Measurements from ENCODE around the gene ADCY9.

Gene ADCY9

DNA sequence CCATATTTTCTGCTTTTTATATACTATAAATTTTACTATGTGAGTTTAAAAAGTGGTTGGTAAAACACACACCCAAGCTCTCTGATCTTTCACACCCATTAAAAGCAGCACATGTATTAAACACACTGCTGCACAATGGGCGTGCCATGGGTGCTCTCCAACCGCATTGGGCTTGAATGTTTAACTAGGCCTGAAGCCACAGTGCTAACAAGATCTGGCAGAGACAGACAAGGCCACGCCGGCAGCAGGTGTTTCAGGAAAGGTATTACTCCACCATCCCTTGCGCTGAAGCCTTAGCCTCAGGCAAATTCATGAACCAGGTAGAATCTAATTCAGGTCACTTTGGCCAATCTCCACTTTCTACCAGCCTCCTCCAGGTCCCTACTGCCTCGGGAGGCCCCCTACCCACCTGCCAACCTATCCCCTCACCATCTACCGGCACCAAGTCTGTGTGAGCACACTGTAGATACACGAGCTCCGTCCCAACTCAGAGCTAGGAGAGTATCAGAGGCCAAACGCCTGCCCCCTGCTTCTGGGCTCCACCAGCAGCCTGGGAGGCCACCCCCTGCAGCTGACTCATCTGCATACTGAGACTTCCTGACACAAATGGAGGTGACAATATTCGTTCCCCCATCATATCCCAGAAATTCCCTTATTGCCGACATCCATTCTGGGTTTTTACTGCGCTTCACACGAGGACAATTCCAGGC lies 95.0 kb downstream of the ADCY9 start:
- TF ChIP-seq, protein P1, sequence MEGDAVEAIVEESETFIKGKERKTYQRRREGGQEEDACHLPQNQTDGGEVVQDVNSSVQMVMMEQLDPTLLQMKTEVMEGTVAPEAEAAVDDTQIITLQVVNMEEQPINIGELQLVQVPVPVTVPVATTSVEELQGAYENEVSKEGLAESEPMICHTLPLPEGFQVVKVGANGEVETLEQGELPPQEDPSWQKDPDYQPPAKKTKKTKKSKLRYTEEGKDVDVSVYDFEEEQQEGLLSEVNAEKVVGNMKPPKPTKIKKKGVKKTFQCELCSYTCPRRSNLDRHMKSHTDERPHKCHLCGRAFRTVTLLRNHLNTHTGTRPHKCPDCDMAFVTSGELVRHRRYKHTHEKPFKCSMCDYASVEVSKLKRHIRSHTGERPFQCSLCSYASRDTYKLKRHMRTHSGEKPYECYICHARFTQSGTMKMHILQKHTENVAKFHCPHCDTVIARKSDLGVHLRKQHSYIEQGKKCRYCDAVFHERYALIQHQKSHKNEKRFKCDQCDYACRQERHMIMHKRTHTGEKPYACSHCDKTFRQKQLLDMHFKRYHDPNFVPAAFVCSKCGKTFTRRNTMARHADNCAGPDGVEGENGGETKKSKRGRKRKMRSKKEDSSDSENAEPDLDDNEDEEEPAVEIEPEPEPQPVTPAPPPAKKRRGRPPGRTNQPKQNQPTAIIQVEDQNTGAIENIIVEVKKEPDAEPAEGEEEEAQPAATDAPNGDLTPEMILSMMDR (IDR thresholded peaks at IDR 0.05; ENCODE audit: low read length, missing control alignments): no peak
- DNase-seq (ENCODE audit: low read depth): no peak
- no peak overlapping the region for H3K4me3 ChIP-seq (replicated peaks; ENCODE audit: low read depth, low read length)

DNA sequence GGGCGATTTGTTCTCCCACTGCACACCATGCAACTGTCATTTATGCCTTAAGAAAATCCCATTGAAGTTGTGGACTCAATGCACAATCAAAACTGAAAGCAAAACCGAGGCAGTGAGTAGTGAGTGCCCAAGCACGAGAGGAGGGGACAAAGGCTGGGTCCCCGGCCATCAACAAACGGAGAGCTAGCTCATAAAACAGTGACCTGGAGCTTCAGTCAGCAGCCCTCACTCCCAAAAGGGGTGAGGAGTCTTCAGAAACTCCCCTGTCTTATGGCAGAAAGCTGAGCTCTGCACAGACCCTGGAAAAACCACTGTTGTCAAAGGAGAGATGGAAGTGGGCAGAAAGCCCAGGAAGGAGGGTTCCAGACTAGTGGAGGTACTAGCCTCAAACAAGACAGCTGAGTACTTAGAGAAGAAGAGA lies 96.9 kb downstream of the ADCY9 start:
- DNase-seq (ENCODE audit: low read depth): peak; percentile 43
- TF ChIP-seq, protein P1 (IDR thresholded peaks at IDR 0.05; ENCODE audit: low read length, missing control alignments): no peak
- peak overlapping the region; percentile 48 for H3K4me3 ChIP-seq (replicated peaks; ENCODE audit: low read depth, low read length)

DNA sequence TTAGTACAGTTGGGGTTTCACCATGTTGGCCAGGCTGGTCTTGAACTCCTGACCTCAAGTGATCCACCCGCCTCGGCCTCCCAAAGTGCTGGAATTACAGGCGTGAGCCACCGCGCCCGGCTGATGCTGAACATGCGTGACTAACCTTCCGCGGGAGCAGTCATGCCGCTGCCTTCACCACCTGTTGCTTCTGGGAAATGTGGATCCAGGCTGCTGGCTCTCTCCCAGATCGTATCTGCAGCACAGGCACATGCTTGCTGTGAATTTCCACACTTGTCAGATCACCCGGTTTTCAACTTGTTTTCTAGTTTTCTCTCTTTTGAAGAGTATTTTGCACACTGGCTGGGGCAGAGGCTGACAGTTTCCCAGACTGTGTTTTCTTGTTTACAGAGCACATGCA lies 97.9 kb downstream of the ADCY9 start:
- DNase-seq (ENCODE audit: low read depth): peak; percentile 7
- H3K4me3 ChIP-seq (replicated peaks; ENCODE audit: low read depth, low read length): no peak overlapping the region
- TF ChIP-seq, protein P1 (IDR thresholded peaks at IDR 0.05; ENCODE audit: low read length, missing control alignments): no peak

DNA sequence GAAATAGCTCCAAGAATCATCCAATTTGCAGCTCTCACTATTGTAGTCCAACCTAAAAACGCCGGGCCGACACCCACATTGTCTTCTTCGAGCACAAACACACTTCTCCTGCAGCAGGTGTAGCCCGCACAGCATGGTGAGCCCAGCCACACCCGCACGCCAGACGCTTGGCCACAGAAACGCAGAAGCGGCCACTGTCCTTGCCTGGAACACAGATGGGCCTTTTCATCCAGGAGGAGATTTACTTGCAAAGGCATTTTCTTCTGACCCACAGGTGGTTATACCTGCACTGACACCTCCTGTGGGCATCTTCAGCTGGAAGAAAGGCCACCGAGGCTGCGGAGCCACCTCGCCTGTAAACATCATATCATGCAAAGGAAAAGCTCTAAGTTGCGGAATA lies 98.4 kb downstream of the ADCY9 start:
- TF ChIP-seq, protein P1 (IDR thresholded peaks at IDR 0.05; ENCODE audit: low read length, missing control alignments): no peak
- H3K4me3 ChIP-seq (replicated peaks; ENCODE audit: low read depth, low read length): no peak overlapping the region
- DNase-seq (ENCODE audit: low read depth): no peak

DNA sequence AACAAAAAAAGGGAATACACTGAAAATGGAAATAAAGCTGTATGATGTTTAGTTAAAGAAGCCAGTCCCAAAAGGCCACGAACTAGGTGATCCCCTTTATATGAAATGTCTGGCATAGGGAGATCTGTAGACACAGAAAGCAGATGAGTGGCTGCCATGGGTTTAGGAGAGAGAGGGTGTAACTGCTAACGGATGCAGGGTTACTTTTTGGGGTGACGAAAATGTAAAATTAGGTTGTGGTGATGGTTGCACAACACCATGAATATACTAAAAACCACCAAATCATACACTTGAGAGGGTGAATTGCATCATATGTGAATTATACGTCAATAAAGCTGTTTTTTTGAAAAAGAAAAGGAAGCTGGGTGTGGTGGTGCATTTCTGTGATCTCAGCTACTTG lies 99.6 kb downstream of the ADCY9 start:
- no peak overlapping the region for H3K4me3 ChIP-seq (replicated peaks; ENCODE audit: low read depth, low read length)
- TF ChIP-seq, protein P1 (IDR thresholded peaks at IDR 0.05; ENCODE audit: low read length, missing control alignments): no peak
- DNase-seq (ENCODE audit: low read depth): peak; percentile 7

DNA sequence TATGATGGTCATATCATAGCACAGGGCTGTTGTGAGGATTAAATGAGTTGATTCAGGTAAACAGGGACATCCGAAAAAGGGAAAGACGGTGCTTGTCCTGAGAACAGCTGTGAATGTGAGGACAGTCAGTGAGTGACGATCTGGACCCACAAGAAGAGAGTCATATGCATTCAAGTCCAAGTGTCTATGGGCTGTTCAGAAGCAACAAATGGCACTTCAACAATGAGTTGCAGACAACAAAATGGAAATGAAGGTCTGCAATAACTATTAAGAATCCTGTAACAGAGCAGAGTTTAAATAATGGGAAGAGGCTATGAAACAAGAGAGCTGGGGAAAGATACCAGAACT lies 100.3 kb downstream of the ADCY9 start:
- DNase-seq (ENCODE audit: low read depth): no peak
- TF ChIP-seq, protein P1 (IDR thresholded peaks at IDR 0.05; ENCODE audit: low read length, missing control alignments): no peak
- H3K4me3 ChIP-seq (replicated peaks; ENCODE audit: low read depth, low read length): no peak overlapping the region

Measured in fibroblast of pulmonary artery (primary cell).